Fibroblast of skin of left quadriceps (primary cell): ENCODE results near the gene RPS25.
"Not testable (repeated sequence)": the region's sequence is repeated elsewhere in the genome, so short reads cannot be mapped to it uniquely, and the experiment has no call there.

Experiments
- DNase-seq, 2 experiments: peaks; one replicate each; pipeline ENCODE4 v3.0.0-alpha.2; 2013; ENCODE audit warnings: low read depth in 2 of 2

The RPS25 gene

DNA sequence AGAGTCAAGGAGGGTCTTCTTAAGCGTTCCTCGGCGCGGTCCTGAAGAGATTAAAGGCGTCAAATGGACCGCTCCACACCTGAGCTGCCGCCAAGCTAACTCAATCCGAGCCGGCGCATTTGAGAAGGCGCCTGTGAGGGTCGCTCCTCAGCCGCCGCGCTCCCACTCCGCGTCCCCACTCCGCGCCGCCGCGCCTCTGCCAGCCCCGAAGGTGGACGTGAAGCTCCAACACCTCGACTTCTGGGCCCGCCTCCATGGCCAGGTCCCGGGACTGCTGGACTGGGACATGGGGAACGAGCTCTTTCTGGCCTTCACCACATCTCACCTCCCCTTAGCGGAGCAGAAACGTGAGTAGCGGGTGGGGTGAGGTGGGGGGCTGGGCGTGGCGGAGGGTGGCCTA lies 46.5 kb downstream of the RPS25 start, which contains the start of gene FOXR1:
FOXR1 (plus strand) TSS at position 116 of the 400 bp plus-strand sequence; CDS start at position 287, 171 bp downstream.
- no peak for DNase-seq

DNA sequence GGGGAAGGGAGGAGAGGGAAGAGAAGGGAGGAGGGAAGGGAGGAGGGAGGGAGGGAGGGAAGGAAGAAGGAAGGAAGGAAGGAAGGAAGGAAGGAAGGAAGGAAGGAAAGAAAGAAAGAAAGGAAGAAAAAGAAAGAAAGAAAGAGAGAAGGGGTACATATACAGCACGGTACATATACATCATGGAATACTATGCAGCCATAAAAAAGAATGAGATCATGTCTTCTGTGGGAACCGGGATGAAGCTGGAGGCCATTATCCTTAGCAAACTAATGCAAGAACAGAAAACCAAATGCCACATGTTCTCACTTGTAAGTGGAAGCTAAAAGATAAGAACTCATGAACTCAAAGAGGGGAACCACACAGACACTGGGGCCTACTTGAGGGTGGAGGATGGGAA lies 48.6 kb downstream of the RPS25 start:
- DNase-seq = not testable (repeated sequence)
